HG03439 (cell line): ENCODE data around the gene MYO18B.

Experiments used
- ATAC-seq: cut with Tn5 transposase; IDR thresholded peaks from one replicate; pipeline ENCODE4 v1.9.1; 2021; ENCODE audit warnings: mild to moderate bottlenecking, moderate library complexity; ENCODE audit not compliant: unreplicated experiment

The MYO18B gene

GRCh38 chr22:25748140-25748539, 6.2 kb downstream of the MYO18B start:
- no peak for ATAC-seq

DNA sequence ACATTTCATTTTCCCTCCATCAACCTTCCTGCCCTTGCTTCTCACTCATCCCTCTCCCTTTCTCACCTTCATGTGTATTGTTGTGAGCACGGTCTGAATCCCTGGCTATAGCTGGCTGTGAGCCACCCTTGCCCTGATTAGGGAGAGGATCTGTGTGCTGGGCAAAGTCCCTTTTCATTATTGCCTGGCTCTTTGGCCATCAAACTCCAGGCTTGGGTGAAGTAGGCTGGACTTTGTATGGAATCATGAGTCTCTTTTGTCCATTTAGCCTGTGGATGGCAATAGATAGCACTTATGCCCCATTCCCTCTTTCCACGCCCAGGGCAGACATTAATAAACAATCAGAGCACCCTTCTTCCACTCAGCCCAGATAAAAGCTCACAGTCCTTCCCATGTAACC, 6.7 kb downstream of the MYO18B start:
- ATAC-seq: no peak

DNA sequence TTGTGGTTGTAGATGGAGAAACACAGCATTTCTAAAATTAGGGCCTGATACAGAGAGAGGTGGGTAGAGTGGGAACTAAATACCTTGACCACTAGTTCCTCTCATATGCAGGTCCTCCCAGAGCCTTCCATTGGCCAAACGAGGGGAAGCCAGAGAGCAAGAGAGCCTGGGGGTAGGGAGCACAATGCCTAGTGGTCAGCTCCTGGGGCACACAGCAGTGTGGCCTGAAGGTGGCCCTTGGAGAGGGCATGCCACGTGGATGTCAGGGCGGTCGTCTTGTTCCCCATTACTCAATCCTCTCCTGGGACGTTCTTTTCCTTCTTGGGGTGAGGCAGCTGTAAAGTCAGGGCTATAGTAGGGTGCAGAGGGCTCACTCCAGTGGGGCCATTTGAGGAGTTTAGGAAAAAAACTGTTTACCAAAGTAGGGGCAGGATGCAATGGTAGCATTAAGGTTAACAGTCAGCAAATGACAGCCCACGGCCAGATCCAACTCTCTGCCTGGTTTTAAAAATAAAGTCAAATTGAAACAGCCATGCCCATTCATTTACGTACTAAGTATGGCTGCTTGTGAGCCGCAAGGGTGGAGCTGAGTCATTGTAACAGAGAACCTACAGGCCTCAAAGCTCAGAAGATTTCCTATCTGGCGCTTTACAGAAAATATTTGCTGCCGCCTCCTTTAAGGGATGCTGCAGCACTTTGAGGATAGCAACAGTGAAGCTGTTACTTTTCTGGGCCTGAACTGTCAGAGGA, 7.6 kb downstream of the MYO18B start:
- peak; percentile 58 for ATAC-seq

DNA sequence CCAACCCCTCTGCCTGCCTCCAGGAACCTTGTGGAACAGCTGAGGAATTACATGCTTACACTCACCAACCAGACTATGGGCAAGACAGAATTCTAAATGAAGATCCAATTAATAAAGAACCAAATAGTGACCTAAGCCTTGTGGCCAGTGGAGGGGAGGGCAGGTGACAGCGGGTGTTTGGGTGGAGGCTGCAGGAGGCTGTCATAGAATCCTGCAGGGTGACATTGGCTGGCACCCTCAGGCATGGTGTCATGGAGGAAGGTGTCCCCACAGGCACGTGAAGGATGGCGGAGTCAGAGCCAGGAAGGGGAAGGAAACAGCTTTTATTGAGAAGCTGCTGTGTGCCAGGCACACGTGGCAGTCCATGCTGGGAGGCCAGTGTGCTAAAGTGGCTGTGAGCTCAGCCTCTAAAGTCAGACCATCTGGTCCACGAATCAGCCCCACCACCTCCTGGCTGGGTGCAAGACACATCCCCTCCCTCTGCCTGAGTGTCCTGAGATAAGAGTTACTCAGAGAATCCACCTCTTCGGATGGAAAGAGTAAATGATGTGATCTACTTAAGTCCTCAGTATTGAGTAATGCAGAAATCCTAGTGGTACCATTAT, 8.7 kb downstream of the MYO18B start:
- ATAC-seq: no peak

DNA sequence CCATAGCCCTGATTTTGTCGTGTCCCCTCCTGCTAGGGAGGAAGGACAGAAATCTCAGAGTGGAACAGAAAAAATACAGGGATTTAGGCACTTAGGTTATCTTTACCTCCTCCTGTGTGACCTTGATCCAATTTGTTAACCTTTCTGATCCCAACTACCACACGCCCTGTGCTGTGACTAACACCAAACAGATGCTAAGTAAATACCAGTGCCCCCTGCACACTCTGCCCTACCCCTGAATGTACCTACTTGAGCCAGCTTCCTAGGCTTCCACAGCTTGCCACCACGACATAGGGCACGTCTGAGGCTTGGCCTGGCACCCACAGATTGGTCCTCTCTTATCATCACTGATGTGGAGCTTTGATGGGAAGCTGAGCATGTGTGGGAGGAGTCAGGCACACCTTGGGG, 9.2 kb downstream of the MYO18B start:
- ATAC-seq: no peak

DNA sequence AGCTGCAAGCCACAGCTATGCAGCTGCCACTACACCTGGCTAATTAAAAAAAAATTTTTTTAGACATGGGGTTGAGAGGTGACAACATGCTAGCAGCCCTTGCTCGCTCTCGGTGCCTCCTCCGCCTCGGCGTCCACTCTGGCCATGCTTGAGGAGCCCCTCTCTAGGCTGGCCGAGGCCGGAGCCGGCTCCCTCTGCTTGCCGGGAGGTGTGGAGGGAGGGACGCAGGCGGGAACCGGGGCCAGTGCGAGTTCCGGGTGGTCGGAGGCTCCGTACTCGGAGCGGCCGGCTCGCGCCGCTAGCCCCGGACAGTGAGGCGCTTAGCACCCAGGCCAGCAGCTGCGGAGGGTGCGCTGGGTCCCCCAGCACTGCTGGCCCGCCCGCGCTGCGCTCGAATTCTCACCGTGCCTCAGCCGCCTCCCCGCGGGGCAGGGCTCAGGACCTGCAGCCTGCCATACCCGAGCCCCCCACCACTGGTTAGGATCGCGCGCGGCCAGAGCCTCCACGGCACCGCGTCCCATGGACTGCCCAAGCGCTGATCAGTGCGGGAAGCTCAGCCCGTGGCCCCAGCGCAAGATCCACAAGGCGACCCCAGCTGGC, 10.7 kb downstream of the MYO18B start:
- no peak for ATAC-seq

- no peak for ATAC-seq
Observed at GRCh38 chr22:25753252-25753651, 11.3 kb downstream of the MYO18B start.

DNA sequence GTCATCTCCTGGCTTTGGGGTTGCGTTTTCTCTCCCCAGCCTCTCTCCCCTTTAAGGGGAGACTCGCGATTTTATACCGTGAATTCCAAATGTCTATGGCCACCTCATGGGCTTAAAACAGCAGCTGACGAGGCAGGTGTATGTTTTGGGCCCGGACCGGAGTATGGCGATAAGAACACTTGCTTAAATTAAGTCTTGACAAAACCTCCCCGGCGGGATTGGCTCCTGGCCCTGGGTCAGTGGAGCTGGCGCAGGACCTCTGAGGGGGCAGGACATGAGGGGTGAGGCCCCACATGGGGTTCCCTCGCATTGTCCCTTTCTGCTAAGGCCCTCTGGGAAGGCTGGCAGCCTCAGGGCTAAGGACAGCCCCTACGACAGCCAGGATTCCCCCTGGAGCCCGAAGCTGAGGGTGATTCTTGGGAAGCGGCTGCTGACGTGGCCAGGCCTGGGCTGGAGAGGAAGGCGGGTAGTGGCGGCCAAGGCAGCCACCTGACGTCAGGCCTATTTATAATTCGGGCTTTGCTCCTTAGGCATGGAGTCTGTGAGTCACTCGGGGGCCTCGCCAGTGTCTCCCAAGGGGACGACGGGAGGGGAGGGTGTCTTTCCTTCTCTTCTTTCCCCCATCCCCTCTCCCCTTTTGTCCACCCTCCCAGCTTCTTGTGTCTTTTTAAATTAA, 12.7 kb downstream of the MYO18B start:
- ATAC-seq: no peak

- no peak for ATAC-seq
Observed at GRCh38 chr22:25757686-25758085, 15.7 kb downstream of the MYO18B start.

GRCh38 chr22:25758316-25758715, 16.3 kb downstream of the MYO18B start:
- ATAC-seq: no peak

- no peak for ATAC-seq
Observed at GRCh38 chr22:25759825-25760231, 17.8 kb downstream of the MYO18B start.

DNA sequence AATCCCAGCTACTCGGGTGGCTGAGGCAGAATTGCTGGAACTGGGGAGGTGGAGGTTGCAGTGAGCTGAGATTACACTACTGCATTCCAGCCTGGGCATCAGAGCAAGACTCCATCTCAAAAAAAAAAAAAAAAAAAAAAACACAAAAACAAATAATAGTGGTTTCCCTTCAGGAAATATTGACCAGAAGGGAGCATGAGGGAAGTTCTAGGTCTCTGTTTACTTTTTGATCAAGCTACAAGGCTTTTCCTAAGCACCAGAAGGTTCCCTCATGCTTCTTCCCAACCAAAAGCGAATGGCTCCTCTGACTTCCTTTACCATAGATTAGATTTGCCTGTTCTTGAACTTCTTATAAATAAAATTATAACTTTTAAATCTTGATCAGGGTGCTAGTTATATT, 18.3 kb downstream of the MYO18B start:
- ATAC-seq: no peak

DNA sequence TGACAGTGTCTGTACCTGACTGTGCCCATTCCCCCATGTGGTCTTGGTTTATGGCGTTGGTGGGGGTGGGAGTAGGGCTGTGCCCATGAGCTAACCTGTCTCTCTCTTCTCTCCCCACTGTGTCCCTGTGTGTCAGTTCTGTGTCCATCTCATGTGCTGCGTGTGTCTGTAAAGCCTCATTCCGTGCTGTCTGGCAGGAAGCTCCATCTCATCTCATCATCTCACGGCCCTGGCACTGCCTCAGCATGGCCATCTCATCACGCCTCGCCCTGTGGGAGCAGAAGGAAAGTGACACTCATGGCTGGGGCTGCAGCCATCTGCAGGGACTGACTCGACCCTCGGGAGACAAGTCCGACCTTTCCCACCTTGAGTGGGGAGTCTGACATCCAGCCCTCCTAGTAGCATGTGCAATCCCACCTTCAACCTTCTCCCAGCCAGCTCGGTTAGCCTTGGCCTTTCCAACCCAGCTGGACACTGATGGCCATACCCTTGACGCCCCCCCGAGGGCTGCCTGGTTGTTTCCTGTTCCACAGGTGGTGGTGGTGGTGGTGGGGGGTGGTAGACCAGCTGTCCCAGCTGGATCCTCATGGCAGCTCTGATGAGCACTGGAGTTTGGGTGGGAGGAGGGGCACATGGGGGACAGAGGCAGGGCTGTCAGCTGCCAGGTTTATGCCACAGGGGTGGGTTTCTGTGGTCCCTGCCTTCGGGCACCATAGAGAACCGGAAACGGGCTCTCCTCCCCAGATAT, 19.0 kb downstream of the MYO18B start:
- no peak for ATAC-seq

DNA sequence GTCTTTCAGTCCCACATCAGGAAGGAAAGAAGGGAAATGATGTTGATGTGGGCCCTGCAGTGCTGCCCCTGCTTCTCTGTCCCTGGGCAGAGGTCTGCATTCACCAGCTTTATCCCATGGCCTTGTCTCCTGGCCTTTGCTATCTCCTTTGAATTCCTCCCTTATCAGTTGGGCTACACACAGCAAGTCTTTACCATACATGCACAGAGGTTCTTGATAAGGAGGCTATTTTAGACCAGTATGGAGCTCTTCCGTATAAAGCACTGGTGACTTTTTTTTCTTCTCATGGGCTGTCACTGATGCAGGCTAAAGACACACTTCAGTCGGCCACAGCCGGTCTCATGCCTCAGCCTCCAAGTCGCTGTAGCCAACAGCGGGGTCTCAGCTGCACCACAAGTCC, 20.2 kb downstream of the MYO18B start:
- ATAC-seq: no peak

- ATAC-seq: no peak
Observed at GRCh38 chr22:25763239-25763777, 21.3 kb downstream of the MYO18B start.

- no peak for ATAC-seq
Observed at GRCh38 chr22:25764270-25765015, 22.5 kb downstream of the MYO18B start.

- no peak for ATAC-seq
Observed at GRCh38 chr22:25765016-25765367, 23.0 kb downstream of the MYO18B start.

- no peak for ATAC-seq
Observed at GRCh38 chr22:25765801-25766200, 23.8 kb downstream of the MYO18B start.

- no peak for ATAC-seq
Observed at GRCh38 chr22:25766418-25766817, 24.4 kb downstream of the MYO18B start.

- ATAC-seq: no peak
Observed at GRCh38 chr22:25770333-25770732, 28.3 kb downstream of the MYO18B start.
